Gastrocnemius medialis (tissue), 4 donors: ENCODE results near the gene TFCP2L1.

Experiments
- POLR2A ChIP-seq, 2 donors: fragments of 450-650 bp; IDR thresholded peaks; one replicate each; pipeline ENCODE4 v1.6.1; 2017; ENCODE audit warnings: antibody characterized with exemption in 2 of 2, mild to moderate bottlenecking in 2 of 2, moderate library complexity in 2 of 2
- TF ChIP-seq, protein P1 (sequence below), 5 experiments: fragments of 450-650 bp in 3 of 5; fragments of 200-600 bp in 2 of 5; sonication (generic) in 2 of 5; IDR thresholded peaks in 4 of 5; conservative IDR thresholded peaks in 1 of 5; 1 replicate in 4 of 5; 2 replicates in 1 of 5; pipeline ENCODE4 v1.5.1; 2016 to 2019; ENCODE audit warnings: antibody characterized with exemption in 5 of 5, mild to moderate bottlenecking in 3 of 5, moderate library complexity in 3 of 5

DNA sequence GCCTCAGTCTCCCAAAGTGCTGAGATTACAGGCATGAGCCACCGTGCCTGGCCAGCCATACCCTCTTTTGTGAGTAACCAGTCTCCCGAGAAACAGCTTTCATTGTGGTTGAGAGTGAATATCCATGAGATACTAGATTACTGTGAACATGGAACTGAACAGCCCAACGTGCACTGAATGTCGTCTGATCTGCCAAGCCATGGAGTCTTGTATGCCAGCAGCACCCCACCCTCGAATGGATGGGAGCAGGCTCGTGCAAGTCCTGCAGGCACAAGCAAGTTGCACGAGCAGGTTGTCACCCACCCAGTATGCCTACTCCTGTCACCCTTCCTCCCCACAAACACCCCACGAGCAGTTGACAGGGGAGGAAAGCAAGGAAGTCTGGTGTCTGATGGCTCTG lies 36.5 kb upstream of the TFCP2L1 start:
- TF ChIP-seq, protein P1, sequence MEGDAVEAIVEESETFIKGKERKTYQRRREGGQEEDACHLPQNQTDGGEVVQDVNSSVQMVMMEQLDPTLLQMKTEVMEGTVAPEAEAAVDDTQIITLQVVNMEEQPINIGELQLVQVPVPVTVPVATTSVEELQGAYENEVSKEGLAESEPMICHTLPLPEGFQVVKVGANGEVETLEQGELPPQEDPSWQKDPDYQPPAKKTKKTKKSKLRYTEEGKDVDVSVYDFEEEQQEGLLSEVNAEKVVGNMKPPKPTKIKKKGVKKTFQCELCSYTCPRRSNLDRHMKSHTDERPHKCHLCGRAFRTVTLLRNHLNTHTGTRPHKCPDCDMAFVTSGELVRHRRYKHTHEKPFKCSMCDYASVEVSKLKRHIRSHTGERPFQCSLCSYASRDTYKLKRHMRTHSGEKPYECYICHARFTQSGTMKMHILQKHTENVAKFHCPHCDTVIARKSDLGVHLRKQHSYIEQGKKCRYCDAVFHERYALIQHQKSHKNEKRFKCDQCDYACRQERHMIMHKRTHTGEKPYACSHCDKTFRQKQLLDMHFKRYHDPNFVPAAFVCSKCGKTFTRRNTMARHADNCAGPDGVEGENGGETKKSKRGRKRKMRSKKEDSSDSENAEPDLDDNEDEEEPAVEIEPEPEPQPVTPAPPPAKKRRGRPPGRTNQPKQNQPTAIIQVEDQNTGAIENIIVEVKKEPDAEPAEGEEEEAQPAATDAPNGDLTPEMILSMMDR (IDR thresholded peaks at IDR 0.05 in 4 of 5, conservative IDR thresholded peaks at IDR 0.05 in 1 of 5), result no peak
- no peak for TF ChIP-seq POLR2A (IDR thresholded peaks at IDR 0.05)
